Measurements from ENCODE around the gene CBX4. TPM values are rescaled to one million over a fixed set of nuclear protein-coding genes. Genes with fewer than 3 reads are reported as not detected.
"Not testable (repeated sequence)": the region's sequence is repeated elsewhere in the genome, so short reads cannot be mapped to it uniquely, and the experiment has no call there.

Gene CBX4
- total RNA-seq, 1 donor from 2014 or later = 20.2 TPM

DNA sequence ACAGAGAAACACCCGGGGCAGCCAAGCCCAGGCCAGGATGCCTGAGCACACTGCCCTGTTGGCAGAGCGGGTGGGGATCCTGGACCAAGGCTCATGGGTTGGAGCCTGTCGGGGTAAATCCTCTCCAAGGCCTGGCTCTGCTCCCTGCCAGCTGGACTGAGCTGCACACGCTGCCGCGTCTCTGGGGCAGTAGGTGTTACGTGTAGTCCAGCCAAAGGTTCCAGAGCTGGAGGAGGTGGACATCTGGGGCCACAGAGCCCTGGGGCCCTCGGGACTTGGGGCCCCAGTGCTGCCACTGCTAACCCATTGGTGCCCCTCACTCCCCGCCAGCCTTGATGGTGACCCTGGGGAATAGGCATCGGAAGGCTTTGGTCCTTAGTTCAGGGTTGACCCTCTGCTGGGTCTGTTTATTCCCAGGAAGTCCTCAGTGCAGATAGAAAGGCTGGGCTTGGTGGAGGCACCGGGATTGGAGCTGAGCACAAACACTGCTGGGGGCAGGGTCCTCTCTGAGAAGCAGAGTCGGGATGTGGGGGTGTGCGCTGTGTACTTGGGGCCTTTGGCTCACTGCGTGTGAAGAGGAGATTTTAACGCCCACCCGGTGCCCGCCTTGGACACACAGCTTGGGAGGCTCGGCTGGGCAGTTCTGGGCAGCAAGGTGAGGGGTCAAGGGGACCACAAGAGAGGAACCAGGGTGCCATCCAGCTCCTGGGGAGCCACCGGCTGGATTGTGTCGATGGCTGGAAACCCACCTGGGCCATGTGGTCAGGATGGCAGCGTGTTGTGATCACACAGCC is 16.3 kb upstream of the CBX4 start:
- Histone ChIP-seq H3K27me3 (no peaks in the 10 kb centered on the region), H3K36me3 (no peaks in the 10 kb centered on the region), H3K4me1 (peaks cover 4% of the 10 kb centered on the region), H3K9me3 (no peaks in the 10 kb centered on the region), H3K4me3 (no peak overlapping the region), H3K27ac (no peak overlapping the region)
- no peak for TF ChIP-seq CTCF (IDR thresholded peaks at IDR 0.05)
- ATAC-seq = no peak
- no peak for DNase-seq
- intact Hi-C loops (cut with DNase I) = no loop called here

DNA sequence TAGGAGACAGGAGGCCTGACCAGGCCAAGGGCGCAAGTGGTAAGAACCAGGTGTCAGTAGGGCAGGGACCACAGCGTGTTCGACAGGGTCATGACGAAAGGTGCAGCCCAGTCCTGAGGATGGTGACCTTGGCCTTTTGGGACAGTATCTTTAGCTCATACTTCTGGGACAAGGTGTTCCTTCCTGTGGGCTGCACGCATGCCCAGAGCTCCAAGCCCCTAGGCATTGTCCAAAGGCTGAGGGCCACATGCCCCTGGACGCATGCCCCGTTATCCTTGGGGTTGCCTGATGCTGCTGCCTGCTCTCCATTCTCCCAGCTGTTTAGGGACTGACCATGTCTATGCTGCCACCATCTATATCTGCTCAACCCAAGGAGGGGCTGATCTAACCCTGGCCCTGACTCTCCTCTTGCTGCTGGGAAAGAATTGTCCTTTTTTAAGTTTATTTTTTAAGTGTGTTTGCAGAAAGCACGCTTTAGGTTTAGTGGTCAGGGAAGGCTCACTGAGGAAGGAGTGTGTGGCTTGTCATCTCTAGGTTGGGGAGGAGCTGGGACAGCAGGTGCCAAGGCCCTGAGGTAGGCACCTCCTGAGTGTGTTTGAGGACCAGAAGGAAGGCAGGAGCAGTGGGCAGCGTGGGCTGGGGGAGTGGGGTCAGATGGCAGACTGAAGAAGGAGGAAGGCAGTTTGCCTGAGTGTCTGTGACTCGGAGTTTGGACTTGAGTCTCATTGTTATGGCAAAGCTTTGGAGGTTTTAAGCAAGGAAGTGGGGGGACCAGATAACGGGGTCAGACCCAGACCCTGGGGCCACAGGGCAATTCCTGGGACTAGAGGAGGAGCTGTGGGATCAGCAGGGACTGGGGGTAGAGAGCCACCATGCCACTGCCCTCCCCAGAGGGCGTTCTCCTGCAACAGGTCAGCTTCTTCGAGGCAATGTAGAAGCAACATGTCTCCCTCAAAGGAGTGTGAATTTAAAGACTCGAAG is 15.1 kb upstream of the CBX4 start:
- H3K9me3 ChIP-seq = no peaks in the 10 kb centered on the region
- H3K27ac ChIP-seq = no peak overlapping the region
- no peaks in the 10 kb centered on the region for H3K27me3 ChIP-seq
- ATAC-seq (no peak), DNase-seq (no peak)
- TF ChIP-seq CTCF (IDR thresholded peaks at IDR 0.05) = no peak
- intact Hi-C loops (cut with DNase I) = no loop called here
- peaks cover 4% of the 10 kb centered on the region for H3K4me1 ChIP-seq
- no peaks in the 10 kb centered on the region for H3K36me3 ChIP-seq
- H3K4me3 ChIP-seq = no peak overlapping the region

DNA sequence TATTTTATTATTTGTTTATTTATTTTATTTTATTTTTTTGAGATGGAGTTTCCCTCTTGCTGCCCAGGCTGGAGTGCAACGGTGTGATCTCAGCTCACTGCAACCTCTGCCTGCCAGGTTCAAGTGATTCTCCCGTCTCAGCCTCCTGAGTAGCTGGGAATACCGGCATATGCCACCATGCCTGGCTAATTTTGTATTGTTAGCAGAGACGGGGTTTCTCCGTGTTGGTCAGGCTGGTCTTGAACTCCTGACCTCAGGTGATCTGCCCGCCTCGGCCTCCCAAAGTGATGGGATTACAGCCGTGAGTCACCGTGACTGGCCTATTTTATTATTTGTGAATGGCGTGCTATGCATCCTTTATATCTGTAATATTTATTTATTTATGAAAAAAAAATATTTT is 13.9 kb upstream of the CBX4 start:
- Histone ChIP-seq H3K27ac (peak overlapping the region; percentile 7), H3K4me3 (peak overlapping the region; percentile 21)
- H3K9me3 ChIP-seq; intact Hi-C loops (cut with DNase I); H3K36me3 ChIP-seq; ATAC-seq; H3K27me3 ChIP-seq; H3K4me1 ChIP-seq; DNase-seq: not testable (repeated sequence)

DNA sequence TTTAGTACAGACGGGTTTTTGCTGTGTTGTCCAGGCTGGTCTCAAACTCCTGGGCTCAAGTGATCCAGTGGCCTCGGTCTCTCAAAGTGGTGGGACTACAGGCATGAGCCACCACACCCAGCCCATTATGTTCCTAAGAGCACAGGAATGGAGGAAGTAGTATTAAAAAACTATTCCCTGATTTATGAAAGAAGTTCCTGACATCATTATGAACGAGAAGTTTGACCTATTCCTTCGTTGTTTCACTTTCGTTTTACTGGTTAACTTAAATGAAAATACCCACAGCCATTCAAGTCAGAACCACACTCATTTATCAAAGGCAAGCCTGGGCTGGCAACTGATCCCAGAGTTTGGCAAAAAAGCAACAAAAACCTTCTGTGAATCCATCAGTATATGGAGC is 13.5 kb upstream of the CBX4 start:
- H3K4me1 ChIP-seq = peaks cover 4% of the 10 kb centered on the region
- no peak for DNase-seq
- TF ChIP-seq CTCF (IDR thresholded peaks at IDR 0.05) = no peak
- H3K27me3 ChIP-seq = no peaks in the 10 kb centered on the region
- no peaks in the 10 kb centered on the region for H3K36me3 ChIP-seq
- intact Hi-C loops (cut with DNase I) = no loop called here
- peak overlapping the region; percentile 21 for H3K4me3 ChIP-seq
- peak overlapping the region; percentile 7 for H3K27ac ChIP-seq
- H3K9me3 ChIP-seq = no peaks in the 10 kb centered on the region
- ATAC-seq = peak; percentile 56

- Histone ChIP-seq H3K9me3 (no peaks in the 10 kb centered on the region), H3K36me3 (no peaks in the 10 kb centered on the region), H3K4me3 (no peak overlapping the region), H3K4me1 (peaks cover 4% of the 10 kb centered on the region), H3K27ac (no peak overlapping the region), H3K27me3 (no peaks in the 10 kb centered on the region)
- ATAC-seq = peak; percentile 36
- intact Hi-C loops (cut with DNase I) = no loop called here
- DNase-seq = peak; percentile 82
- TF ChIP-seq CTCF (IDR thresholded peaks at IDR 0.05) = no peak
Measured at GRCh38 chr17:79851461-79851817, 12.2 kb upstream of the CBX4 start.
